Activated CD4-positive, CD25-positive, alpha-beta regulatory T cell treated with anti-CD3 and anti-CD28 coated beads, Interleukin-2, amount 50 U/mL, for 16 hours (primary cell): Measurements from ENCODE around the gene CACNA1I.
"Not testable (repeated sequence)": the region's sequence is repeated elsewhere in the genome, so short reads cannot be mapped to it uniquely, and the experiment has no call there.

Experiments used
- DNase-seq: peaks from one replicate; pipeline ENCODE4 v3.0.0-alpha.2; 2020; ENCODE audit warnings: low read depth, low spot score

The CACNA1I gene

GRCh38 chr22:39570665-39571064, at the start of gene CACNA1I:
CACNA1I (plus strand) TSS chr22:39570753; CDS start chr22:39570753, 0 bp downstream.
- no peak for DNase-seq

- not testable (repeated sequence) for DNase-seq
These were observed 49.3 kb upstream of the CACNA1I start for GRCh38 chr22:39521106-39521885.

- DNase-seq, result not testable (repeated sequence)
These were observed 48.5 kb upstream of the CACNA1I start for GRCh38 chr22:39522091-39522490.

- no peak for DNase-seq
These were observed 47.8 kb upstream of the CACNA1I start for GRCh38 chr22:39522567-39523300.

- no peak for DNase-seq
These were observed 46.3 kb upstream of the CACNA1I start for GRCh38 chr22:39524089-39524752.

GRCh38 chr22:39524753-39525657, 45.5 kb upstream of the CACNA1I start:
- DNase-seq, result no peak

- no peak for DNase-seq
These were observed 44.9 kb upstream of the CACNA1I start for GRCh38 chr22:39525658-39525975.

GRCh38 chr22:39526736-39527171, 43.8 kb upstream of the CACNA1I start:
- no peak for DNase-seq

GRCh38 chr22:39527481-39527961, 43.0 kb upstream of the CACNA1I start:
- DNase-seq, result no peak

GRCh38 chr22:39528080-39528661, 42.4 kb upstream of the CACNA1I start:
- DNase-seq, result no peak

GRCh38 chr22:39528681-39529486, 41.7 kb upstream of the CACNA1I start:
- DNase-seq, result peak; percentile 81

- DNase-seq, result no peak
These were observed 41.1 kb upstream of the CACNA1I start for GRCh38 chr22:39529487-39529851.

GRCh38 chr22:39530116-39530515, 40.4 kb upstream of the CACNA1I start:
- DNase-seq, result no peak

- no peak for DNase-seq
These were observed 39.7 kb upstream of the CACNA1I start for GRCh38 chr22:39530692-39531331.

- DNase-seq, result peak; percentile 99
These were observed 38.1 kb upstream of the CACNA1I start, which contains the start of gene RPS19BP1 for GRCh38 chr22:39532215-39533073. RPS19BP1 (minus strand) TSS chr22:39532748; CDS start chr22:39532738, 10 bp downstream.

- no peak for DNase-seq
These were observed 36.5 kb upstream of the CACNA1I start for GRCh38 chr22:39534092-39534506.

GRCh38 chr22:39534591-39535356, 35.8 kb upstream of the CACNA1I start:
- DNase-seq, result peak; percentile 69

GRCh38 chr22:39535357-39535725, 35.2 kb upstream of the CACNA1I start:
- no peak for DNase-seq
